PC-3 (cell line): ENCODE results near the gene AUH. TPM values are rescaled to one million over a fixed set of nuclear protein-coding genes. Genes with fewer than 3 reads are reported as not detected.

Source experiments
- ATAC-seq: fragments of 200-7000 bp; cut with Tn5 transposase; 2 replicates; pipeline ENCODE4 v1.9.1; 2020; ENCODE audit warnings: mild to moderate bottlenecking, moderate library complexity
- BruUV-seq: library from RNA; stranded (reverse); fragments of 400-500 nt; replicated peaks from 2 replicates; lab custom pipeline; 2021; lab: Mats Ljungman, UMichigan
- CTCF ChIA-PET: fragments of 300-600 bp; sonication (Branson Sonifier 250); formaldehyde crosslinking; loops from one replicate; lab custom pipeline; 2022; ENCODE audit warnings: antibody characterized with exemption; lab: Charles Lee
- POLR2A ChIA-PET: fragments of 300-600 bp; sonication (Branson Sonifier 250); formaldehyde crosslinking; loops from one replicate; lab custom pipeline; 2022; ENCODE audit warnings: antibody characterized with exemption; ENCODE audit not compliant: unreplicated experiment; lab: Charles Lee
- DNase-seq: peaks from one replicate; pipeline ENCODE4 v3.0.0-alpha.2; 2015
- H2AFZ ChIP-seq: fragments of 300-600 bp; sonication (generic); 2 replicates; pipeline ENCODE4 v1.6.0; 2016; ENCODE audit warnings: antibody characterized with exemption, low read length
- H3F3A ChIP-seq: fragments of 300-600 bp; sonication (generic); one replicate; pipeline ENCODE4 v1.6.0; 2017; ENCODE audit warnings: antibody characterized with exemption, low read length, control low read depth, mild to moderate bottlenecking; ENCODE audit not compliant: unreplicated experiment
- H3K27ac ChIP-seq: fragments of 300-600 bp; sonication (generic); 2 replicates; pipeline ENCODE4 v1.5.1; 2016; ENCODE audit warnings: mild to moderate bottlenecking, low read length
- H3K27me3 ChIP-seq: fragments of 300-600 bp; sonication (generic); 2 replicates; pipeline ENCODE4 v1.6.1; 2016; ENCODE audit warnings: low read length, mixed read lengths
- H3K36me3 ChIP-seq: fragments of 300-600 bp; sonication (generic); 2 replicates; pipeline ENCODE4 v1.6.1; 2016; ENCODE audit warnings: low read depth, mixed run types, low read length, mixed read lengths
- H3K4me1 ChIP-seq: fragments of 300-600 bp; sonication (generic); 2 replicates; pipeline ENCODE4 v1.5.1; 2016; ENCODE audit warnings: low read length; ENCODE audit not compliant: insufficient read depth
- H3K4me2 ChIP-seq: fragments of 300-600 bp; sonication (generic); 2 replicates; pipeline ENCODE4 v1.6.0; 2016; ENCODE audit warnings: low read length
- H3K4me3 ChIP-seq: fragments of 300-600 bp; sonication (generic); 2 replicates; pipeline ENCODE4 v1.5.1; 2016; ENCODE audit warnings: mild to moderate bottlenecking, low read length, mixed read lengths
- H3K79me2 ChIP-seq: fragments of 300-600 bp; sonication (generic); 2 replicates; pipeline ENCODE4 v1.6.1; 2017; ENCODE audit warnings: low read length, mixed read lengths
- H3K9ac ChIP-seq: fragments of 300-600 bp; sonication (generic); 2 replicates; pipeline ENCODE4 v1.6.0; 2016; ENCODE audit warnings: mild to moderate bottlenecking, low read length
- H3K9me2 ChIP-seq: fragments of 300-600 bp; sonication (generic); replicated peaks from 2 replicates; pipeline ENCODE4 v1.6.1; 2016; ENCODE audit warnings: mixed run types, low read length, mixed read lengths
- H3K9me3 ChIP-seq: fragments of 300-600 bp; sonication (generic); 2 replicates; pipeline ENCODE4 v1.6.1; 2016; ENCODE audit warnings: low read length, mixed read lengths
- H4K20me1 ChIP-seq: fragments of 300-600 bp; sonication (generic); 2 replicates; pipeline ENCODE4 v1.6.1; 2016; ENCODE audit warnings: low read length, mixed read lengths
- CTCF ChIP-seq: fragments of 300-600 bp; sonication (generic); conservative IDR thresholded peaks from 2 replicates; pipeline ENCODE4 v1.5.1; 2017; ENCODE audit warnings: antibody characterized with exemption, low read depth, mild to moderate bottlenecking, low read length
- EZH2 ChIP-seq: fragments of 300-600 bp; sonication (generic); IDR thresholded peaks from one replicate; pipeline ENCODE4 v1.6.1; 2017; ENCODE audit warnings: antibody characterized with exemption, mild to moderate bottlenecking, low read length; ENCODE audit not compliant: unreplicated experiment
- EZH2phosphoT487 ChIP-seq: fragments of 300-600 bp; sonication (generic); IDR thresholded peaks from 2 replicates; pipeline ENCODE4 v1.6.1; 2018; ENCODE audit warnings: mild to moderate bottlenecking, antibody characterized with exemption, low read length, borderline replicate concordance
- intact Hi-C: fragments of 100-400 bp; cut with micrococcal nuclease; formaldehyde crosslinking; loops from 2 replicates; pipeline ENCODE4 v1.9.0; 2023
- total RNA-seq: library from RNA; depleted of rRNA; stranded (reverse); fragments of >200 nt; gene quantifications from 2 replicates; pipeline ENCODE4 v1.2.3, GENCODE V29; 2014

AUH gene
- total RNA-seq, 1 experiment from 2014 or later = 30.4 TPM

- no peak overlapping the region for H3K27ac ChIP-seq
- H2AFZ ChIP-seq = no peak overlapping the region
- H3K36me3 ChIP-seq = peaks cover 12% of the 10 kb centered on the region; the same call in 1 of the 2 replicates
- no peak overlapping the region for H3K4me2 ChIP-seq
- BruUV-seq = no TSS peak
- TF ChIP-seq EZH2 (no peak), EZH2phosphoT487 (no peak), CTCF (no peak)
- DNase-seq (no peak), ATAC-seq (no peak)
- H3K4me3 ChIP-seq = no peak overlapping the region
- intact Hi-C loops = no loop called here
- peaks cover 12% of the 10 kb centered on the region for H3K4me1 ChIP-seq
- H3K9me3 ChIP-seq = no peaks in the 10 kb centered on the region
- H3K9ac ChIP-seq = no peak overlapping the region
- no peaks in the 10 kb centered on the region for H4K20me1 ChIP-seq
- no peaks in the 10 kb centered on the region for H3K27me3 ChIP-seq
- ChIA-PET CTCF (no interaction called here), POLR2A (no interaction called here)
- H3K79me2 ChIP-seq = peaks cover 13% of the 10 kb centered on the region; the same call in 1 of the 2 replicates
- H3K9me2 ChIP-seq = no peaks in the 10 kb centered on the region
- no peaks in the 10 kb centered on the region for H3F3A ChIP-seq
Observed at GRCh38 chr9:91405343-91406077, 43.8 kb upstream of the AUH start.

GRCh38 chr9:91403665-91404543 is 42.2 kb upstream of the AUH start:
- DNase-seq (no peak), ATAC-seq (no peak)
- no peak overlapping the region for H3K4me3 ChIP-seq
- intact Hi-C loops = no loop called here
- TF ChIP-seq CTCF = no peak
- no peak for TF ChIP-seq EZH2
- no peak for TF ChIP-seq EZH2phosphoT487
- H3K4me1 ChIP-seq = peaks cover 12% of the 10 kb centered on the region
- no peak overlapping the region for H3K27ac ChIP-seq
- H3K9ac ChIP-seq = no peak overlapping the region
- no peaks in the 10 kb centered on the region for H4K20me1 ChIP-seq
- no peak overlapping the region for H3K4me2 ChIP-seq
- H3K9me3 ChIP-seq = no peaks in the 10 kb centered on the region
- H3K9me2 ChIP-seq = no peaks in the 10 kb centered on the region
- H3K27me3 ChIP-seq = no peaks in the 10 kb centered on the region
- CTCF ChIA-PET = no interaction called here
- POLR2A ChIA-PET = interaction anchor here (0.6 kb wide), 1 partner anchor 17 kb away, joined by 3 read pairs; no protein-coding TSS in a partner anchor
- no peak overlapping the region for H2AFZ ChIP-seq
- H3K79me2 ChIP-seq = no peaks in the 10 kb centered on the region
- no peaks in the 10 kb centered on the region for H3F3A ChIP-seq
- no TSS peak for BruUV-seq
- no peaks in the 10 kb centered on the region for H3K36me3 ChIP-seq
